Naive thymus-derived CD8-positive, alpha-beta T cell (primary cell): ENCODE results near the gene UCK2. TPM values are rescaled to one million over a fixed set of nuclear protein-coding genes. Genes with fewer than 3 reads are reported as not detected.

Experiments
- ATAC-seq, 2 donors: fragments of 150-1000 bp; cut with Tn5 transposase in 1 of 2; sonication (Bioruptor Pico), chemical (Tn5 transposase) in 1 of 2; 1 replicate in 1 of 2; 2 replicates in 1 of 2; pipeline ENCODE4 v1.10.0; 2021; ENCODE audit warnings: mild to moderate bottlenecking in 2 of 2, moderate library complexity in 2 of 2
- POLR2A ChIA-PET: fragments of 350-600 bp; sonication (Branson Sonifier 250); formaldehyde crosslinking; loops from one replicate; lab custom pipeline; 2021; ENCODE audit warnings: antibody characterized with exemption; lab: Charles Lee
- DNase-seq, 10 donors: peaks; one replicate each; pipeline versions ENCODE4 v3.0.0 to v3.0.0-alpha.2; 2020 to 2022
- H3K27ac Mint-ChIP-seq, 10 donors: one replicate each; pipeline ENCODE4 v1.8.0; 2020 to 2022; ENCODE audit warnings: mild to moderate bottlenecking in 10 of 10, mixed read lengths in 10 of 10, moderate library complexity in 4 of 10, inconsistent platforms in 1 of 10
- H3K27me3 Mint-ChIP-seq, 5 donors: one replicate each; pipeline ENCODE4 v1.8.0; 2021 to 2022; ENCODE audit warnings: mixed read lengths in 5 of 5
- H3K36me3 Mint-ChIP-seq, 3 donors: one replicate each; pipeline ENCODE4 v1.8.0; 2020 to 2022; ENCODE audit warnings: mixed read lengths in 3 of 3, mild to moderate bottlenecking in 2 of 3, inconsistent platforms in 1 of 3
- H3K4me1 Mint-ChIP-seq, 4 donors: one replicate each; pipeline ENCODE4 v1.8.0; 2021 to 2022; ENCODE audit warnings: mixed read lengths in 4 of 4
- H3K4me3 Mint-ChIP-seq, 10 donors: one replicate each; pipeline ENCODE4 v1.8.0; 2020 to 2022; ENCODE audit warnings: mild to moderate bottlenecking in 10 of 10, mixed read lengths in 10 of 10, moderate library complexity in 6 of 10, inconsistent platforms in 1 of 10
- H3K9me3 Mint-ChIP-seq, 9 donors: one replicate each; pipeline ENCODE4 v1.8.0; 2020 to 2022; ENCODE audit warnings: mixed read lengths in 9 of 9, mild to moderate bottlenecking in 3 of 9, inconsistent platforms in 1 of 9, moderate library complexity in 1 of 9
- polyA plus RNA-seq, 3 donors: library from polyadenylated mRNA; unstranded; fragments of 300-500 nt; fragmentation: Illumina TruSeq; gene quantifications; one replicate each; pipeline ENCODE4 v1.2.3, GENCODE V29; 2021
- total RNA-seq, 8 experiments: library from RNA in 2 of 8; stranded (reverse) in 2 of 8; gene quantifications; one replicate each; pipeline ENCODE4 v1.2.3 and lab custom pipeline; 2021 to 2026

The UCK2 gene
- total and polyA plus RNA-seq, 5 experiments from 2014 or later, result 1.1 to 5.3 (median 2.3) TPM

DNA sequence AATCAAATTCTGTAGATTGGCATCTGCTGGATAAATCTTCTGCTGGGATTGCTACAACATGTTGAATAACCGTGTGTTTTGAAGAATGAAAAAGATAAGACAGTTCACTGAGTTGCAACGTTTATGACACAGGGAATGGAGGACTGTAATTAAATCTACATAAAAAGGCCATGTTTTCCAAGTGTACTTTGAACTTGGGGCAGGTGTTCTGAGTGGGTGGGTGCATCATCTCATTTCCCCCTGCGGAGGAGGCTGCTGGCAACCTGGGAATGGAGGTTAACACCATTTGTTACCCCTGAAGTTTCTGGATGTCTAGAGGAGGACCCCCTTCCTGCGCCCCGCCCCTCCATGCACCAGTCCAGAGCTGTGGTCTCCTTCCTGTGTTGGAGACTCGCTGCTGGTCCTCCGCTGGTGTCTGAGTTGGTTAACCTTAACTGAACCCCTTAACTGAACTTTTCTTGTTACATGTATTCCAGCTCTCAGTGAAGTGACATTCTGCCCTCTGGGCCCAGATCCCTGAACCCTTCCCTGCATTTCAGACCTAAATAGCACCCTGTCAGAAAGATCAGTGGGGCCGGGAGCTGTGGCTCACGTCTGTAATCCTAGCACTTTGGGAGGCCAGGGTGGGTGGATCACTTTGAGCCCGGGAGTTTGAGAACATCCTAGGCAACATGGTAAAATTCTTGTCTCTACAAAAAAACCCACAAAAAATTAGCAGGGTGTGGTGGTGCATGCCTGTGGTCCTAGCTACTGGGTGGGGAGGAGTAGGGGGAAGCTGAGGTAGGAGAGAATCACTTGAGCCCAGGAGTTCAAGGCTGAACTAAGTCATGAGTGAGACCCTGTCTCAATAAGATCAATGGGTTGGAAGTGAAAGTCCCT is 31.8 kb downstream of the UCK2 start:
- Mint-ChIP-seq H3K4me1 (peaks cover 0 to 23% (median 10%) of the 10 kb centered on the region in 4 donors), H3K4me3 (no peak overlapping the region), H3K27me3 (peaks cover 0 to 3% (median 0%) of the 10 kb centered on the region in 5 donors), H3K9me3 (no peaks in the 10 kb centered on the region), H3K36me3 (no peaks in the 10 kb centered on the region), H3K27ac (peak overlapping the region in 1 of 10 donors; percentile 56)
- POLR2A ChIA-PET, result no interaction called here
- DNase-seq, result no peak
- ATAC-seq, result no peak

DNA sequence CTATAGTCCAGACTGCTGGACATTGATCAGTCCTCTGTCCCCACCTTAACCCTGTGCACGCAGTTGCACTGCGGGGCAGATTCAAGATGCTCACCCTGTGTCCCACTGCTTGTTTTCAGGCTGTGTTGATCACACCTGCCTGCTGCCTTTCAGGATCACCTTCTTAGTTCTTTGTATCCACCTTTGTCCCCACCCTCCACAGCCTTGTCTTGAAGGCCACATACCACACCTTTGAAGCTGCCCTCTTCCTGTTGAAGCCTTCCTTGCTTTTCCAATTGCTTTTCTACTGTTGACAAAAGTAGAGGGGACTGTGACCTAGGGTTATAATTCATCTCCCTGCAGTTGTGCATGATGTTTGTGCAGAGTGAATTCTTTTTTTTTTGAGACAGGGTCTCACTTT is 32.7 kb downstream of the UCK2 start:
- no peak for DNase-seq
- H3K9me3 Mint-ChIP-seq, result no peaks in the 10 kb centered on the region

DNA sequence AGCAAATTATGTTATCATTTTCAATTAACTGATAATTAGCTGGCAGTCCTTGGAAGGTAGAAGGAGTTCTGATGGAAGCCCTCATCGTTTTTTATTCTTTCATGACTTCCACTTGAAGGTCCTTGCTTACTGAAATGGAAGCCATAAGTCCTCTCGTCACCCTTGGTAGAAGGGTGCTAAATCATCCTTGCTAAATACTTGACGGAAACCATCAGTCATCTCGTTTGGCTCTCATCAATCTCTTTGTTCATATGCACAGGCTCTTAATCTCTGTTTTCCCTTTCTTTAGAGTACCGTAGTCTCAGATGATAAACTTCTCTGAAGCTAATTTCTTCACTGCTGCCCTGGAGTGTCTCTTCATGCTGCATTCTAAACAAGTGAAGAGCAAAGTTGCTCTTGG is 34.5 kb downstream of the UCK2 start:
- POLR2A ChIA-PET, result no interaction called here
- Mint-ChIP-seq H3K27me3 (peaks cover 0 to 3% (median 0%) of the 10 kb centered on the region in 5 donors), H3K9me3 (no peaks in the 10 kb centered on the region), H3K4me1 (peaks cover 0 to 12% (median 10%) of the 10 kb centered on the region in 4 donors), H3K36me3 (no peaks in the 10 kb centered on the region), H3K4me3 (no peak overlapping the region), H3K27ac (no peak overlapping the region)
- DNase-seq (no peak), ATAC-seq (no peak)

More for the DNA sequence above, 32.7 kb downstream of the UCK2 start:
- POLR2A ChIA-PET, result no interaction called here
- no peak overlapping the region for H3K27ac Mint-ChIP-seq
- H3K4me3 Mint-ChIP-seq, result no peak overlapping the region
- ATAC-seq, result no peak
- H3K27me3 Mint-ChIP-seq, result peaks cover 0 to 3% (median 0%) of the 10 kb centered on the region in 5 donors
- no peaks in the 10 kb centered on the region for H3K36me3 Mint-ChIP-seq
- peaks cover 0 to 21% (median 10%) of the 10 kb centered on the region in 4 donors for H3K4me1 Mint-ChIP-seq

DNA sequence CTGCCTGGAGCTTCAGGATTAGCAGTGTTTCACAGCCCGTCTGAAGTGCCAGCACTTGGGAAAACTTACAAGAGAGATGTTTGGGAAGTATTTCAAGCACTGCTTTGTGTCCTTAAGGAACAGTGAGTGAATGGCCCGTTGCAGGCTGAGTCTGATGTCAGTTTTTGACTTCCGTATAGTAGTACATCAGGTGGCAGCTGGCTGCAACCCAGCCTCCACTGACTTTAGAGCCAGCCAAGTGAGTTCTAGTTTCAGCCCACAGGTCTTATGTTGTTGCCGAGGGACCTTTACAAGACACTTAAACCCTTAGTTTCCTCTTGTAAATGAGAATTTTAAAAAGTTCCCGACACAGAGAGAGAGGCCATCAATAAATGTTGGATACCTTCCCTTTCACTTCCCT is 35.0 kb downstream of the UCK2 start:
- H3K27ac Mint-ChIP-seq, result no peak overlapping the region
- POLR2A ChIA-PET, result no interaction called here
- H3K4me3 Mint-ChIP-seq, result no peak overlapping the region
- peaks cover 0 to 12% (median 5%) of the 10 kb centered on the region in 4 donors for H3K4me1 Mint-ChIP-seq
- DNase-seq, result no peak
- no peaks in the 10 kb centered on the region for H3K36me3 Mint-ChIP-seq
- H3K9me3 Mint-ChIP-seq, result no peaks in the 10 kb centered on the region
- H3K27me3 Mint-ChIP-seq, result peaks cover 0 to 1% (median 0%) of the 10 kb centered on the region in 5 donors
- ATAC-seq, result no peak

DNA sequence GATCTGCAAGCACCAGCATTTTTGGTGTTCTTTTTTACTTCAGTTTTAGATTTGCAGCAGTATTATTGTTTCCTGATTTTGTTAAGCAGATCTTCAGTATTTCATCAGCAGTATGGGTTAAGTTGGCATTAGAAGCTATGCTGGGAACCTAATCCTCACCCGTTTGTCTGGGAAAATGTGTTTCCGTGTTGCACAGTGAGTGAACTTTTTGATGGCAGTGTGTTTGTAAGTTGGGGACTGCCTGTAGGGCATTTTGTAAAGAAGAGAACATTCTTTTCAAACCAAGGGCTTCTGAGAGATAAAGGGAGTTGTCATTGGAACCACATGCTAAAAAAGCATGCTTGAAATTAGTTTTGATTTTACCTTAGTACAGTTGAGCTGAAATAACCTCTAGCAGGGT is 35.9 kb downstream of the UCK2 start:
- no peaks in the 10 kb centered on the region for H3K9me3 Mint-ChIP-seq
- peaks cover 0 to 1% (median 0%) of the 10 kb centered on the region in 5 donors for H3K27me3 Mint-ChIP-seq
- H3K4me1 Mint-ChIP-seq, result peaks cover 0 to 12% (median 5%) of the 10 kb centered on the region in 4 donors
- no peak overlapping the region for H3K27ac Mint-ChIP-seq
- no peak overlapping the region for H3K4me3 Mint-ChIP-seq
- ATAC-seq (no peak), DNase-seq (no peak)
- no peaks in the 10 kb centered on the region for H3K36me3 Mint-ChIP-seq
- POLR2A ChIA-PET, result no interaction called here

DNA sequence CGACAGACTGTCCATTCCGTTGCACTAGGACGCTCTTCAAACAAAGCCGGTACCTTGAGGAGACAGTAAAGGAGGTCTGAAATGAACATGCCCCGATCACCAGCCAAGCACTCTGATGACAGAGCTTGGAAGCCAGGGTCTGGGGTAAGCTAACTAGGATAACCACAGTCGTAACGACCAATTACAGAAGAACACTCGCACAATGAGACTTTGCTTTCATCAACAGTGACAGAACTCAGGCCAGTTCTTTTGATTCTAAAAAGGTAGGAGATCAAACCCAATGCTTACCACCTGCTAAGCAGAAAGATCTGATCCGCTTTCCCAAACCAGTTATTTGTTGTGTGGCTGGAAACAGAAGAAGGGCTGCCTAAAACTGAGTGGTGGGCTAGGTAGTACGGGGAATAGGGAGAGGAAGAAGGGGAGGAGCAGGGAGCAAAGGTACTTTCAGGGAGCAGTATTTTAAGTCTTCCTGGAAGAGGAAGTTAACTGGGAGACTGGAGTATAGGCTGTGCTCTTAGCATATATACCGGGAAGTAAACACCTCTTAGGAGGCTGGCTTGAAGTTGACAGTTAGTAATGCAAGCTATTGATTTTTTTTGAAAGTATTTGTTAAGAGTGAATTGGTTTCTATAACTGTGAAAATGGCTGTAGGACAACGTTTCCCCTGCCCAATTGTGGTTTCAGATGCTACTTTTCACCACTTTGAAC is 38.4 kb downstream of the UCK2 start:
- no peaks in the 10 kb centered on the region for H3K36me3 Mint-ChIP-seq
- POLR2A ChIA-PET, result no interaction called here
- no peak for DNase-seq
- no peak overlapping the region for H3K27ac Mint-ChIP-seq
- no peaks in the 10 kb centered on the region for H3K9me3 Mint-ChIP-seq
- ATAC-seq, result no peak
- peaks cover 4 to 13% (median 6%) of the 10 kb centered on the region in 4 donors for H3K4me1 Mint-ChIP-seq
- H3K27me3 Mint-ChIP-seq, result peaks cover 0 to 1% (median 0%) of the 10 kb centered on the region in 5 donors
- H3K4me3 Mint-ChIP-seq, result no peak overlapping the region

DNA sequence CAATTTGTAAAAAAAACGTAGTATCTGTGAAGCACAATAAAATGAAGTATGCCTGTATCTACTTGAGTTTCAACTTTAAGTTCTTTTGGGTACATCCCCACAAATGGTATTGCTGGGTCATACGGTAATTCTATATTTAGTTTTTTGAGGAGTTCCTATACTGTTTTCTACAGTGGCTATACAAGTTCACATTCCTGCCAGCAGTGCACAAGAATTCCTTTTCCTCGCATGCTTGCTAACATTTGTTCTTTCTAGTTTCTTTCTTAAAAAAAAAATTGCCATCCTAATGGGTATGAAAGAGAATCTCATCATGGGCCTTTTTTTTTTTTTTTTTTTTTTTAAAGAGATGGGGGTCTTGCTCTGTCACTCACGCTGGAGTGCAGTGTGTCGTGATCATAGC is 41.9 kb downstream of the UCK2 start:
- no peak overlapping the region for H3K4me3 Mint-ChIP-seq
- H3K27me3 Mint-ChIP-seq, result peaks cover 0 to 9% (median 0%) of the 10 kb centered on the region in 5 donors
- no peak for ATAC-seq
- DNase-seq, result no peak
- H3K4me1 Mint-ChIP-seq, result peaks cover 18 to 36% (median 33%) of the 10 kb centered on the region in 4 donors
- no peaks in the 10 kb centered on the region for H3K36me3 Mint-ChIP-seq
- no peaks in the 10 kb centered on the region for H3K9me3 Mint-ChIP-seq
- no peak overlapping the region for H3K27ac Mint-ChIP-seq
- POLR2A ChIA-PET, result no interaction called here

DNA sequence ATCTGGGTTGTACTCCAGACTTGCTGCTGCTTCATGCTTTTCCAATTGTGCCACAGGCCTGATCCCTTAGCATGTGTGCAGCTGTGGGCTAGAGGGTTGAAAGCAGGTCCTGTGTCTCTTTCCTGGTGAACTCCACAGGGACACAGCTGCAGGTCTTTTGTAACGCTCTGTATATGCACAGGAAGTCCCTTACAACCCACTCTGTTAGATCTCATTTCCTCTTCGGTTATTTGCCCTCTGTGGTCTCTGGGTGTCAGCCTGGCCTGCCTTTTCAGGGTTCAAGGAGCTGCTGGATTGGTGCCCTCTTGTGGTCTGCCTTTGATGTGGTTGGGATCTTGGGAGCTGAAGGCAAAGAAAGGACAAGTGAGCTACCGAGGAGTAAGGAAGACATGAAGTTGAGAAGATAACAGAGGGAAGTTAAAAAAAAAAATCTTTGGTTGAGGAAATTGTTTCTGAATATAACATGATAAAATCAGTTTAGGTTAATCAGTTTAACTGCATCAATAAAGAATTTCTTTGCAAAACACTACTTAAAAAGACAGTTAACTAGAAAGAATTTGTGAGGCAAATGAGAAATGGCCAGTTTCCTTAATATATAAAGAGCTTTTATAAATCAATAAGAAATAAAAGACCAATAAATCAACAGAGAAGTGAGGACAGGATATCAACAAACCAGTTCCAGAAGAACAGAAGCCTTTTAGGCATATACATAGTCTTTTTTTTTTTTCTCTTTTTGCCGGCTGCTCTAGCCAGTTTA is 44.1 kb downstream of the UCK2 start:
- DNase-seq, result peak in 8 of 10 donors; percentile 13 to 61 (median 54)
- POLR2A ChIA-PET, result interaction anchor here (0.7 kb wide), 1 partner anchor 102 kb away, joined by 10 read pairs; the partner anchor contains the start of gene TMCO1
- Mint-ChIP-seq H3K4me1 (peaks cover 25 to 56% (median 50%) of the 10 kb centered on the region in 4 donors), H3K27me3 (peaks cover 3 to 24% (median 5%) of the 10 kb centered on the region in 5 donors), H3K4me3 (peak overlapping the region; percentile 43 to 87 (median 74)), H3K36me3 (no peaks in the 10 kb centered on the region), H3K9me3 (no peaks in the 10 kb centered on the region), H3K27ac (peak overlapping the region in 4 of 10 donors; percentile 36 to 80 (median 59))
- peak; percentile 84 to 95 for ATAC-seq

DNA sequence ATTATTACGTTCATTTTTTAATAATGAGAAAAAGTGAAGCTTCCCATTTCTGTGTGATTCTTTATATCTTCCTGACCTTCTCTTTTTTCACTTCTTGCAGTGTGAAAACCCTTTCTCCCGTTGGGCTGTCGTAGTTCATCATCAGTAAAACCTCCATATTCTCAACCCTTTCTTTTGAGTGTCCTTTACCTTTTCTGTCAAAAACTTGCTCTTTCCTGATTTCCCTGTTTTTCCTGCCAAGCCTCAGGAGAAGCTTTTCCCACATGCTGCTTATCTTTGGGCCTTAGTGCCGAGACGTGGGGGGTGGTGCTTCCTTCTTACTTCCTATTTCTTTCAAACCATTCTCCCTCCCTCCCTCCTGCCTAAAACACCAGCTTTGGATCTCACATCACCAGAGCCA is 46.1 kb downstream of the UCK2 start:
- DNase-seq, result no peak
- no peak for ATAC-seq
- H3K27ac Mint-ChIP-seq, result peak overlapping the region in 2 of 10 donors; percentile 3 to 79
- H3K4me3 Mint-ChIP-seq, result no peak overlapping the region
- H3K9me3 Mint-ChIP-seq, result peaks cover 0 to 7% (median 0%) of the 10 kb centered on the region in 9 donors
- POLR2A ChIA-PET, result no interaction called here
- peaks cover under 1 to 14% (median 12%) of the 10 kb centered on the region in 3 donors for H3K36me3 Mint-ChIP-seq
- peaks cover 25 to 61% (median 51%) of the 10 kb centered on the region in 4 donors for H3K4me1 Mint-ChIP-seq
- peaks cover 7 to 44% (median 11%) of the 10 kb centered on the region in 5 donors for H3K27me3 Mint-ChIP-seq

DNA sequence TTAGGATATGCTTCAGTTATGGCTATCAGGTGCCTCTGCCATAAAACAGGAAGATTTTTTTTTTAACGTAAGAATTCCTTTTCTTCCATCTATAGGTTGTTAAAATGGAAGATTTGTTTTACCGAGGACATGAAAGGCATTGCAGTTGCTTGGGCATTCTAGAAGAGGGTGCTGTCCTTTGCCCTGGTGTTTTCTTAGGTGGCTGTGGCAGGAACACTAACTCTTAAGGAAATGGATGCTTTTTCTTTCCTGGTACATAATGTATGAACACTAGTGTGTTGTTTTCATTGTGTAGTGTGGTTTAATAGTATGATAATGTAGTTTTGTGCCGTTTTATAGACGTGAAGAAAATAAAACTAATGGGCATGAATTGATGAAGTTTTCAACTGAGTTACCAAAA is 47.2 kb downstream of the UCK2 start:
- H3K27ac Mint-ChIP-seq, result no peak overlapping the region
- H3K9me3 Mint-ChIP-seq, result peaks cover 0 to 7% (median 0%) of the 10 kb centered on the region in 9 donors
- POLR2A ChIA-PET, result interaction anchor here (0.6 kb wide), 1 partner anchor 278 kb away, joined by 5 read pairs; no protein-coding TSS in a partner anchor
- peaks cover 9 to 52% (median 16%) of the 10 kb centered on the region in 5 donors for H3K27me3 Mint-ChIP-seq
- peaks cover 22 to 64% (median 48%) of the 10 kb centered on the region in 4 donors for H3K4me1 Mint-ChIP-seq
- peaks cover 2 to 17% (median 14%) of the 10 kb centered on the region in 3 donors for H3K36me3 Mint-ChIP-seq
- DNase-seq, result no peak
- no peak for ATAC-seq
- H3K4me3 Mint-ChIP-seq, result no peak overlapping the region

DNA sequence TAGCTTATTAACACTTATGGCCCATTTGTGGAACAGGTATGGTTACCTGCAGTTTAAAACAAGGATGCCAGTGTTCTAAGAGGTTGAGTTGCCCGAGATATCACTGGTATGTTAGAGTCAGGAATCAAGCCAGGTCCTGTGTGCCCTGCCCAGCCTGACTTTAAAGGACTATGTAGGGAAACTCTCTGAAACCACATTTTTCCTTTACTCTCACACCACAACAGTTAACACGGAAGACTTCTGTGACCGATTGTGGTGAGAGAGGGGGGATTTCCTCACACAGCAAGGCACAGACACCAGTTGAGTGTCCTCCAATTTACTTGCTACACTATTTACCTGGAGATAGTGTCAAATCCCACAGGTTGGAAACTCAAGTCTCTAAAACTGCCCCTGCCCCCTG is 47.8 kb downstream of the UCK2 start:
- H3K4me1 Mint-ChIP-seq, result peaks cover 22 to 68% (median 53%) of the 10 kb centered on the region in 4 donors
- ATAC-seq, result peak; percentile 28 to 58
- peaks cover 0 to 7% (median 0%) of the 10 kb centered on the region in 9 donors for H3K9me3 Mint-ChIP-seq
- no peak overlapping the region for H3K27ac Mint-ChIP-seq
- peaks cover 9 to 52% (median 16%) of the 10 kb centered on the region in 5 donors for H3K27me3 Mint-ChIP-seq
- H3K36me3 Mint-ChIP-seq, result peaks cover 2 to 17% (median 14%) of the 10 kb centered on the region in 3 donors
- DNase-seq, result peak in 1 of 10 donors; percentile 10
- H3K4me3 Mint-ChIP-seq, result peak overlapping the region in 3 of 10 donors; percentile 12 to 31 (median 14)
- POLR2A ChIA-PET, result interaction anchor here (0.6 kb wide), 1 partner anchor 278 kb away, joined by 5 read pairs; no protein-coding TSS in a partner anchor

DNA sequence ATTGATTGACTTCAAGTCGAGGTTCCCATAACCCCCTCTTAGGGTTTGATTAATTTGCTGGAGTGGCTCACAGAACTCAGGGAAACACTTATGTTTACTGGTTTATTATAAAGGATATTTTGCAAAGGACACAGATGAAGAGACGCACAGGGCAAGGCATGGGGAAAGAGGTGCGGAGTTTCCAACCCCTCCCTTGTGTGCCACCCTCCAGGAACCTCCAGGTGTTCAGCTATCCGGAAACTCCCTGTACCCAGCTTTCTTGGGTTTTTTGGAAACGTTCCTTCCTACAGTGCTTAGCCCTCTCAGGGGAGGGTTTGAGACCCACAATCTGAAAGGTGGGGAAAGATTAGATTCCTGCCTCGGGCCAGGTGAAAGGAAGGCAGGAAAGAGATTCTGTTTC is 48.2 kb downstream of the UCK2 start:
- H3K4me3 Mint-ChIP-seq, result peak overlapping the region in 3 of 10 donors; percentile 12 to 31 (median 14)
- H3K36me3 Mint-ChIP-seq, result peaks cover 2 to 17% (median 14%) of the 10 kb centered on the region in 3 donors
- no peak for ATAC-seq

More for the DNA sequence above, 48.2 kb downstream of the UCK2 start:
- peak overlapping the region in 2 of 10 donors; percentile 14 to 39 for H3K27ac Mint-ChIP-seq
- DNase-seq, result no peak
- POLR2A ChIA-PET, result no interaction called here
- H3K9me3 Mint-ChIP-seq, result peaks cover 0 to 7% (median 0%) of the 10 kb centered on the region in 9 donors
- H3K4me1 Mint-ChIP-seq, result peaks cover 22 to 67% (median 54%) of the 10 kb centered on the region in 4 donors
- peaks cover 9 to 52% (median 16%) of the 10 kb centered on the region in 5 donors for H3K27me3 Mint-ChIP-seq
